Measurements from ENCODE around the gene LMBR1.

Gene LMBR1

GRCh38 chr7:156791241-156791640 lies 101.7 kb downstream of the LMBR1 start:
- DNase-seq = no peak

- DNase-seq = no peak
These were observed 102.7 kb downstream of the LMBR1 start for GRCh38 chr7:156790264-156790663.

- no peak for DNase-seq
These were observed 106.9 kb downstream of the LMBR1 start for GRCh38 chr7:156785998-156786543.

GRCh38 chr7:156783864-156784263 lies 109.1 kb downstream of the LMBR1 start:
- no peak for DNase-seq

GRCh38 chr7:156781972-156782371 lies 111.0 kb downstream of the LMBR1 start:
- no peak for DNase-seq

GRCh38 chr7:156780724-156781455 lies 112.1 kb downstream of the LMBR1 start:
- no peak for DNase-seq

GRCh38 chr7:156778668-156779067 lies 114.3 kb downstream of the LMBR1 start:
- DNase-seq = no peak

GRCh38 chr7:156778201-156778600 lies 114.8 kb downstream of the LMBR1 start:
- no peak for DNase-seq

- DNase-seq = no peak
These were observed 115.5 kb downstream of the LMBR1 start for GRCh38 chr7:156777364-156778069.

GRCh38 chr7:156776527-156776926 lies 116.5 kb downstream of the LMBR1 start:
- no peak for DNase-seq

- no peak for DNase-seq
These were observed 119.0 kb downstream of the LMBR1 start for GRCh38 chr7:156773966-156774365.

- no peak for DNase-seq
These were observed 120.3 kb downstream of the LMBR1 start for GRCh38 chr7:156772725-156773124.

- DNase-seq = no peak
These were observed 124.1 kb downstream of the LMBR1 start for GRCh38 chr7:156768698-156769472.

GRCh38 chr7:156766666-156767065 lies 126.3 kb downstream of the LMBR1 start:
- no peak for DNase-seq

- no peak for DNase-seq
These were observed 126.9 kb downstream of the LMBR1 start for GRCh38 chr7:156765901-156766656.

- DNase-seq = no peak
These were observed 128.2 kb downstream of the LMBR1 start for GRCh38 chr7:156764766-156765165.

GRCh38 chr7:156764016-156764669 lies 128.8 kb downstream of the LMBR1 start:
- no peak for DNase-seq

GRCh38 chr7:156759579-156760202 lies 133.3 kb downstream of the LMBR1 start:
- no peak for DNase-seq

GRCh38 chr7:156759143-156759542 lies 133.8 kb downstream of the LMBR1 start:
- no peak for DNase-seq

GRCh38 chr7:156754201-156754600 lies 138.8 kb downstream of the LMBR1 start:
- DNase-seq = no peak

GRCh38 chr7:156753630-156754029 lies 139.4 kb downstream of the LMBR1 start:
- no peak for DNase-seq

GRCh38 chr7:156753229-156753560 lies 139.8 kb downstream of the LMBR1 start:
- DNase-seq = no peak
